ENCODE measurements around the gene DOK4. TPM values are rescaled to one million over a fixed set of nuclear protein-coding genes. Genes with fewer than 3 reads are reported as not detected.
"Not testable (repeated sequence)": the region's sequence is repeated elsewhere in the genome, so short reads cannot be mapped to it uniquely, and the experiment has no call there.

The DOK4 gene
- total RNA-seq, 1 experiment from 2014 or later = 27.4 TPM

- ChIA-PET POLR2A (ENCODE audit: unreplicated experiment) (no interaction called here), CTCF (no interaction called here)
- no TSS peak for BruUV-seq (replicated peaks)
- TF ChIP-seq EZH2 (IDR thresholded peaks at IDR 0.05; ENCODE audit: low read depth) (no peak), CTCF (conservative IDR thresholded peaks at IDR 0.05) (no peak)
- intact Hi-C loops (cut with micrococcal nuclease; ENCODE audit: unreplicated experiment) = no loop called here
- Histone ChIP-seq H3K4me2 (no peak overlapping the region), H3K79me2 (ENCODE audit: low read depth) (no peaks in the 10 kb centered on the region), H3K9me2 (ENCODE audit: insufficient read depth) (no peaks in the 10 kb centered on the region), H4K20me1 (ENCODE audit: insufficient read depth) (no peaks in the 10 kb centered on the region), H3K9me3 (ENCODE audit: insufficient read depth, low read depth) (no peaks in the 10 kb centered on the region), H3F3A (ENCODE audit: insufficient read depth, low read depth) (no peaks in the 10 kb centered on the region), H3K27ac (no peak overlapping the region), H3K36me3 (ENCODE audit: low read depth) (no peaks in the 10 kb centered on the region), H3K4me1 (replicated peaks; ENCODE audit: insufficient read depth) (no peaks in the 10 kb centered on the region), H3K27me3 (ENCODE audit: insufficient read depth, low read depth) (peaks cover 8% of the 10 kb centered on the region; the same call in 1 of the 2 replicates), H3K4me3 (no peak overlapping the region), H2AFZ (no peak overlapping the region)
- no peak for DNase-seq
These were observed 15.9 kb upstream of the DOK4 start for GRCh38 chr16:57502048-57502775.

- H3K27ac ChIP-seq = no peak overlapping the region
- H3F3A ChIP-seq (ENCODE audit: insufficient read depth, low read depth) = no peaks in the 10 kb centered on the region
- TF ChIP-seq EZH2 (IDR thresholded peaks at IDR 0.05; ENCODE audit: low read depth) = no peak
- TF ChIP-seq CTCF (conservative IDR thresholded peaks at IDR 0.05) = no peak
- no peaks in the 10 kb centered on the region for H3K79me2 ChIP-seq (ENCODE audit: low read depth)
- H4K20me1 ChIP-seq (ENCODE audit: insufficient read depth) = no peaks in the 10 kb centered on the region
- no peaks in the 10 kb centered on the region for H3K36me3 ChIP-seq (ENCODE audit: low read depth)
- H3K27me3 ChIP-seq (ENCODE audit: insufficient read depth, low read depth) = peaks cover 8% of the 10 kb centered on the region; the same call in 1 of the 2 replicates
- no peak overlapping the region for H3K4me3 ChIP-seq
- no peaks in the 10 kb centered on the region for H3K9me3 ChIP-seq (ENCODE audit: insufficient read depth, low read depth)
- H3K4me2 ChIP-seq = no peak overlapping the region
- no peak for DNase-seq
- ChIA-PET CTCF (no interaction called here), POLR2A (ENCODE audit: unreplicated experiment) (no interaction called here)
- no peaks in the 10 kb centered on the region for H3K4me1 ChIP-seq (replicated peaks; ENCODE audit: insufficient read depth)
- no peaks in the 10 kb centered on the region for H3K9me2 ChIP-seq (ENCODE audit: insufficient read depth)
- no TSS peak for BruUV-seq (replicated peaks)
- H2AFZ ChIP-seq = no peak overlapping the region
- intact Hi-C loops (cut with micrococcal nuclease; ENCODE audit: unreplicated experiment) = no loop called here
These were observed 15.2 kb upstream of the DOK4 start for GRCh38 chr16:57501492-57501891.

- Histone ChIP-seq H3K27me3 (ENCODE audit: insufficient read depth, low read depth) (peaks cover 8% of the 10 kb centered on the region; the same call in 1 of the 2 replicates), H3K9me3 (ENCODE audit: insufficient read depth, low read depth) (no peaks in the 10 kb centered on the region), H4K20me1 (ENCODE audit: insufficient read depth) (no peaks in the 10 kb centered on the region), H3K9me2 (ENCODE audit: insufficient read depth) (no peaks in the 10 kb centered on the region), H3F3A (ENCODE audit: insufficient read depth, low read depth) (no peaks in the 10 kb centered on the region), H3K79me2 (ENCODE audit: low read depth) (no peaks in the 10 kb centered on the region), H3K4me1 (replicated peaks; ENCODE audit: insufficient read depth) (no peaks in the 10 kb centered on the region), H2AFZ (no peak overlapping the region), H3K27ac (no peak overlapping the region), H3K4me2 (no peak overlapping the region), H3K36me3 (ENCODE audit: low read depth) (no peaks in the 10 kb centered on the region), H3K4me3 (no peak overlapping the region)
- ChIA-PET CTCF (no interaction called here), POLR2A (ENCODE audit: unreplicated experiment) (no interaction called here)
- BruUV-seq (replicated peaks) = no TSS peak
- TF ChIP-seq EZH2 (IDR thresholded peaks at IDR 0.05; ENCODE audit: low read depth) = no peak
- no peak for TF ChIP-seq CTCF (conservative IDR thresholded peaks at IDR 0.05)
- DNase-seq = no peak
- intact Hi-C loops (cut with micrococcal nuclease; ENCODE audit: unreplicated experiment) = no loop called here
These were observed 14.4 kb upstream of the DOK4 start for GRCh38 chr16:57500578-57501111.

- POLR2A ChIA-PET (ENCODE audit: unreplicated experiment); CTCF ChIA-PET; BruUV-seq (replicated peaks): not testable (repeated sequence)
These were observed 13.6 kb upstream of the DOK4 start for GRCh38 chr16:57499941-57500340.

More at GRCh38 chr16:57499941-57500340, 13.6 kb upstream of the DOK4 start:
- H3K79me2 ChIP-seq (ENCODE audit: low read depth); intact Hi-C loops (cut with micrococcal nuclease; ENCODE audit: unreplicated experiment); H3K36me3 ChIP-seq (ENCODE audit: low read depth); H3K9me2 ChIP-seq (ENCODE audit: insufficient read depth); H3K4me2 ChIP-seq; H3K27ac ChIP-seq; H3K27me3 ChIP-seq (ENCODE audit: insufficient read depth, low read depth); H3K9me3 ChIP-seq (ENCODE audit: insufficient read depth, low read depth); H4K20me1 ChIP-seq (ENCODE audit: insufficient read depth); H3F3A ChIP-seq (ENCODE audit: insufficient read depth, low read depth); DNase-seq; H2AFZ ChIP-seq; H3K4me3 ChIP-seq; H3K4me1 ChIP-seq (replicated peaks; ENCODE audit: insufficient read depth): not testable (repeated sequence)
